Activated T-helper 1 cell treated with anti-CD3 and anti-CD28 coated beads, Interleukin-12 subunit alpha, Interleukin-12 subunit beta, Interleukin-2, Interleukin-4 antibody, amounts not matched to agents 30 ng/mL and 10 ng/mL and 1 ng/mL, durations not matched to agents 14 hours and 24 hours and 36 hours (primary cell): ENCODE results near the gene LGR4. TPM values are rescaled to one million over a fixed set of nuclear protein-coding genes. Genes with fewer than 3 reads are reported as not detected.
"Not testable (repeated sequence)": the region's sequence is repeated elsewhere in the genome, so short reads cannot be mapped to it uniquely, and the experiment has no call there.

Experiments used
- DNase-seq: peaks from one replicate; pipeline ENCODE4 v3.0.0; 2021; ENCODE audit warnings: low spot score
- H3K27ac Mint-ChIP-seq: one replicate; pipeline ENCODE4 v1.8.0; 2021; ENCODE audit warnings: mild to moderate bottlenecking, mixed read lengths
- H3K27me3 Mint-ChIP-seq: one replicate; pipeline ENCODE4 v1.8.0; 2022; ENCODE audit warnings: mild to moderate bottlenecking, moderate library complexity, mixed read lengths; ENCODE audit not compliant: insufficient read depth
- H3K36me3 Mint-ChIP-seq: one replicate; pipeline ENCODE4 v1.8.0; 2021; ENCODE audit warnings: low read depth, mixed read lengths
- H3K4me1 Mint-ChIP-seq: one replicate; pipeline ENCODE4 v1.8.0; 2021; ENCODE audit warnings: low read depth, mixed read lengths
- H3K4me3 Mint-ChIP-seq: one replicate; pipeline ENCODE4 v1.8.0; 2021; ENCODE audit warnings: mild to moderate bottlenecking, moderate library complexity, mixed read lengths
- H3K9me3 Mint-ChIP-seq: one replicate; pipeline ENCODE4 v1.8.0; 2021; ENCODE audit warnings: mixed read lengths
- intact Hi-C: fragments of 100-400 bp; cut with micrococcal nuclease; formaldehyde crosslinking; loops from one replicate; pipeline ENCODE4 v1.15.1; 2024
- total RNA-seq: library from RNA; stranded (reverse); gene quantifications from 2 replicates; pipeline ENCODE4 v1.2.3, GENCODE V29; 2022

The LGR4 gene
- total RNA-seq, 1 donor from 2014 or later, result not detected

- Mint-ChIP-seq H3K27me3 (no peaks in the 10 kb centered on the region), H3K36me3 (peaks cover 6% of the 10 kb centered on the region), H3K4me1 (no peaks in the 10 kb centered on the region), H3K9me3 (no peaks in the 10 kb centered on the region), H3K27ac (no peak overlapping the region), H3K4me3 (no peak overlapping the region)
- no peak for DNase-seq
- intact Hi-C loops, result no loop called here
Measured at GRCh38 chr11:27347359-27348339, 124.9 kb downstream of the LGR4 start.

- H3K36me3 Mint-ChIP-seq, result peaks cover 2% of the 10 kb centered on the region
- no peak overlapping the region for H3K4me3 Mint-ChIP-seq
- H3K27ac Mint-ChIP-seq, result no peak overlapping the region
- intact Hi-C loops, result no loop called here
- H3K9me3 Mint-ChIP-seq, result no peaks in the 10 kb centered on the region
- DNase-seq, result no peak
- no peaks in the 10 kb centered on the region for H3K4me1 Mint-ChIP-seq
- no peaks in the 10 kb centered on the region for H3K27me3 Mint-ChIP-seq
Measured at GRCh38 chr11:27339941-27340340, 132.6 kb downstream of the LGR4 start.

- H3K4me3 Mint-ChIP-seq, intact Hi-C loops, H3K4me1 Mint-ChIP-seq: not testable (repeated sequence)
Measured at GRCh38 chr11:27334764-27335163, 137.8 kb downstream of the LGR4 start.

GRCh38 chr11:27331981-27332380 lies 140.6 kb downstream of the LGR4 start:
- H3K9me3 Mint-ChIP-seq, result no peaks in the 10 kb centered on the region
- intact Hi-C loops, result no loop called here

More at GRCh38 chr11:27334764-27335163, 137.8 kb downstream of the LGR4 start:
- not testable (repeated sequence) for H3K36me3 Mint-ChIP-seq, H3K27ac Mint-ChIP-seq, H3K9me3 Mint-ChIP-seq, DNase-seq, H3K27me3 Mint-ChIP-seq

GRCh38 chr11:27330633-27331270 lies 141.8 kb downstream of the LGR4 start:
- no peaks in the 10 kb centered on the region for H3K27me3 Mint-ChIP-seq
- no peaks in the 10 kb centered on the region for H3K9me3 Mint-ChIP-seq
- DNase-seq, result no peak
- H3K36me3 Mint-ChIP-seq, result no peaks in the 10 kb centered on the region
- intact Hi-C loops, result no loop called here
- no peak overlapping the region for H3K27ac Mint-ChIP-seq
- no peaks in the 10 kb centered on the region for H3K4me1 Mint-ChIP-seq
- no peak overlapping the region for H3K4me3 Mint-ChIP-seq

More at GRCh38 chr11:27331981-27332380, 140.6 kb downstream of the LGR4 start:
- no peaks in the 10 kb centered on the region for H3K4me1 Mint-ChIP-seq
- H3K27me3 Mint-ChIP-seq, result no peaks in the 10 kb centered on the region
- DNase-seq, result no peak
- no peaks in the 10 kb centered on the region for H3K36me3 Mint-ChIP-seq
- H3K4me3 Mint-ChIP-seq, result no peak overlapping the region
- no peak overlapping the region for H3K27ac Mint-ChIP-seq

GRCh38 chr11:27329867-27330632 lies 142.5 kb downstream of the LGR4 start:
- H3K27me3 Mint-ChIP-seq, result no peaks in the 10 kb centered on the region
- H3K4me1 Mint-ChIP-seq, result no peaks in the 10 kb centered on the region
- intact Hi-C loops, result no loop called here
- H3K36me3 Mint-ChIP-seq, result no peaks in the 10 kb centered on the region
- H3K27ac Mint-ChIP-seq, result no peak overlapping the region
- H3K4me3 Mint-ChIP-seq, result no peak overlapping the region
- H3K9me3 Mint-ChIP-seq, result no peaks in the 10 kb centered on the region
- DNase-seq, result no peak

- no peaks in the 10 kb centered on the region for H3K27me3 Mint-ChIP-seq
- H3K4me3 Mint-ChIP-seq, result no peak overlapping the region
- H3K27ac Mint-ChIP-seq, result no peak overlapping the region
- no peak for DNase-seq
- intact Hi-C loops, result no loop called here
- no peaks in the 10 kb centered on the region for H3K36me3 Mint-ChIP-seq
- no peaks in the 10 kb centered on the region for H3K9me3 Mint-ChIP-seq
- H3K4me1 Mint-ChIP-seq, result no peaks in the 10 kb centered on the region
Measured at GRCh38 chr11:27328614-27329013, 144.0 kb downstream of the LGR4 start.

- DNase-seq, H3K36me3 Mint-ChIP-seq, H3K9me3 Mint-ChIP-seq, H3K27me3 Mint-ChIP-seq, intact Hi-C loops, H3K4me1 Mint-ChIP-seq, H3K4me3 Mint-ChIP-seq, H3K27ac Mint-ChIP-seq: not testable (repeated sequence)
Measured at GRCh38 chr11:27327064-27327463, 145.5 kb downstream of the LGR4 start.

GRCh38 chr11:27322196-27322595 lies 150.4 kb downstream of the LGR4 start:
- DNase-seq, H3K27me3 Mint-ChIP-seq, intact Hi-C loops, H3K4me3 Mint-ChIP-seq, H3K36me3 Mint-ChIP-seq, H3K27ac Mint-ChIP-seq, H3K9me3 Mint-ChIP-seq, H3K4me1 Mint-ChIP-seq: not testable (repeated sequence)

GRCh38 chr11:27321340-27321739 lies 151.2 kb downstream of the LGR4 start:
- H3K9me3 Mint-ChIP-seq, DNase-seq, H3K36me3 Mint-ChIP-seq, H3K4me3 Mint-ChIP-seq, H3K27me3 Mint-ChIP-seq, H3K4me1 Mint-ChIP-seq, intact Hi-C loops, H3K27ac Mint-ChIP-seq: not testable (repeated sequence)

- Mint-ChIP-seq H3K36me3 (no peaks in the 10 kb centered on the region), H3K27me3 (no peaks in the 10 kb centered on the region), H3K4me3 (no peak overlapping the region), H3K27ac (no peak overlapping the region), H3K9me3 (no peaks in the 10 kb centered on the region), H3K4me1 (no peaks in the 10 kb centered on the region)
- intact Hi-C loops, result loop anchor here (1.0 to 2.0 kb wide), 3 partner anchors 18 to 187 kb away; partner anchors contain the start of genes CCDC34 and LIN7C
- no peak for DNase-seq
Measured at GRCh38 chr11:27319072-27319471, 153.5 kb downstream of the LGR4 start.

GRCh38 chr11:27317751-27318150 lies 154.8 kb downstream of the LGR4 start:
- Mint-ChIP-seq H3K27ac (no peak overlapping the region), H3K4me1 (no peaks in the 10 kb centered on the region), H3K27me3 (peaks cover under 1% of the 10 kb centered on the region), H3K4me3 (no peak overlapping the region), H3K36me3 (no peaks in the 10 kb centered on the region), H3K9me3 (no peaks in the 10 kb centered on the region)
- no peak for DNase-seq
- intact Hi-C loops, result loop anchor here (2.0 kb wide), 1 partner anchor 45 kb away; the partner anchor contains the start of gene CCDC34
